HG03469 (cell line): ENCODE results near the gene CDCP1.

ENCODE experiments used
- ATAC-seq: cut with Tn5 transposase; IDR thresholded peaks from one replicate; pipeline ENCODE4 v1.9.1; 2021; ENCODE audit warnings: mild to moderate bottlenecking, moderate library complexity, moderate number of reproducible peaks; ENCODE audit not compliant: unreplicated experiment

The CDCP1 gene, protein sequence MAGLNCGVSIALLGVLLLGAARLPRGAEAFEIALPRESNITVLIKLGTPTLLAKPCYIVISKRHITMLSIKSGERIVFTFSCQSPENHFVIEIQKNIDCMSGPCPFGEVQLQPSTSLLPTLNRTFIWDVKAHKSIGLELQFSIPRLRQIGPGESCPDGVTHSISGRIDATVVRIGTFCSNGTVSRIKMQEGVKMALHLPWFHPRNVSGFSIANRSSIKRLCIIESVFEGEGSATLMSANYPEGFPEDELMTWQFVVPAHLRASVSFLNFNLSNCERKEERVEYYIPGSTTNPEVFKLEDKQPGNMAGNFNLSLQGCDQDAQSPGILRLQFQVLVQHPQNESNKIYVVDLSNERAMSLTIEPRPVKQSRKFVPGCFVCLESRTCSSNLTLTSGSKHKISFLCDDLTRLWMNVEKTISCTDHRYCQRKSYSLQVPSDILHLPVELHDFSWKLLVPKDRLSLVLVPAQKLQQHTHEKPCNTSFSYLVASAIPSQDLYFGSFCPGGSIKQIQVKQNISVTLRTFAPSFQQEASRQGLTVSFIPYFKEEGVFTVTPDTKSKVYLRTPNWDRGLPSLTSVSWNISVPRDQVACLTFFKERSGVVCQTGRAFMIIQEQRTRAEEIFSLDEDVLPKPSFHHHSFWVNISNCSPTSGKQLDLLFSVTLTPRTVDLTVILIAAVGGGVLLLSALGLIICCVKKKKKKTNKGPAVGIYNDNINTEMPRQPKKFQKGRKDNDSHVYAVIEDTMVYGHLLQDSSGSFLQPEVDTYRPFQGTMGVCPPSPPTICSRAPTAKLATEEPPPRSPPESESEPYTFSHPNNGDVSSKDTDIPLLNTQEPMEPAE

DNA sequence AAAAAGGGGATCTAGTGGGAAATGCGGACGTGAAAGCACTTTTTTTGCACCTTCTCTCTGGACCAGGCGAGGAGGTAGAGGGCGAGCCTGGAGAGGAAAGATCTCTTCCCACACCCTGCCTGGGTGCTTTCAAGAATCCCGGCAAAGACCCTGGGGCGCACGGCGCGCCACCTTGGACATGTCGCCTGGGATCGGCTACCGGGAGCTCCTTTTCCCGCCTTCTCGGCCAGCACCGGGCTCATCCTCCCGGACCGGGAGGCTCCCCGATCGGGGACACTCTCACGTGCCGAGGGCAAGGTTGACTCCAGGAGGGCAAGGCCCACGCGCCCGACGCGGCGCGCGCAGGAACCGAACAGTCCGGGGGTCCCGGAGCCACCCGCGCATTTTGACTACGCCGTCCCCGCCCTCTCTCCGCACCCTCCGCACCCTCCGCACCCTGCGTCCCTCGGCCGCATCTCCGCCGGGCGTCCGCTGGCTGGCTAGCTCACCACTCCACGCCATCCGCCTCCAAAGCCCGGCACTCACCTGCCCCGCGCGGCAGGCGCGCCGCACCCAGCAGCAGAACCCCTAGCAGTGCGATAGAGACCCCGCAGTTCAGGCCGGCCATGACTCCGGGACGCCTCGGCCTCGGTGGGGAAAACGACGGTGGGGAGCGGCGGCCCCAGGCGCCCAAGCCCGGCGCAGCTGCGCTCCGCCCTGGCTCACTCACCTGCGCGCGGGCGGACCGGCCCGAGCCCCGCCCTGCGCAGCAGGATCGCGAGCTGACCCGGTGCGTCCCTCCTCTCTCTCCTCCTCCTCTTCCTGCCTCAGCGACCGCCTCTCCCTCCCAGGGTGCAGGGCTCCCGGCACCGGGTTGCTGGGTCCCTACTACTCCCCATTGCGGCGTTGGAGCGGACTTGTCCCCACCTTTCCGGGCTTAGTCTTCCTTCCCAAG lies at the start of gene CDCP1:
Gene CDCP1, minus strand, starts transcription at position 698 of the 934 bp plus-strand sequence. Its CDS starts 91 bp downstream, at position 607.
- no peak for ATAC-seq

DNA sequence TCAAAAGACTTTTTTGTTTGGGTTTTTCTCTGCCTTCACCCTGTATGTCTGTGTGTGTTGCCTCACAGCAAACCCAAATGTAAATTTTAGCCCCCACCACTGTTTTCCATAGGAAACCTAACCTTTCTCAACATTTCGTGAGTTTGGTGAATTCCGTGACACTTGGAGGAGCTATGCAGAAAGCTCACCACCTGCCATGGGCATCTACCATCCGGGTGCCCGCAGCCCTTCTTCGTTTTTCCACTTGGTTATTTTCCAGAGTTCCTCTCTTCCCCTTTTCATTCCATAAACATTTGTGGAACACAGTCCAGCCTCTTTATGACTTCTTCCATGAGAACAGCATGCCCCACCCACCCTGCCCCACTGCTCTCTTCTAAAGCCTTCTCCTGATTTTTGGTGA lies 48.6 kb upstream of the CDCP1 start:
- no peak for ATAC-seq

DNA sequence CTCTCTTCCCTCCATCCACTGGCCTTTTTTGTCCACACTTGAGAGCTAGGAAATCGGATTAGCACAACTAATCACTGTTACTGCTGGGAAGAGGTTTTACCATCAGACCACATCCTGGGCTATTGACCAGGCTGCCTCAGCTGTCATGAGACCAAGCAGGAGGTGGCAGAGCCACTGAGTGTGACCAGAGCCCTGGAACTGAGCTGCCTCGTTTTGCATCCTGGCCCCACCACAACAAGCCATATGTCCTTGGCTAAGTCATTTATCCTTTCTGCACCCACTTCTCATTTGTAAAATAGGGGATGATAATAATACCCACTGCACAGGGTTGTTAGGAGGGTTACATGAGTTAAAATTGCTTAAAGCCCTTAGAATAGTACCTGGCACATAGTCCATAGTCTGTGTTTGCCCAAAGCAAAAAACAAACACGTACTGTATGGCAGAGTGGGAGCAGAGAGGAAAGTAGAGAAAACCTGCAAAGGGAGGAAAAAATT lies 45.8 kb upstream of the CDCP1 start:
- no peak for ATAC-seq

DNA sequence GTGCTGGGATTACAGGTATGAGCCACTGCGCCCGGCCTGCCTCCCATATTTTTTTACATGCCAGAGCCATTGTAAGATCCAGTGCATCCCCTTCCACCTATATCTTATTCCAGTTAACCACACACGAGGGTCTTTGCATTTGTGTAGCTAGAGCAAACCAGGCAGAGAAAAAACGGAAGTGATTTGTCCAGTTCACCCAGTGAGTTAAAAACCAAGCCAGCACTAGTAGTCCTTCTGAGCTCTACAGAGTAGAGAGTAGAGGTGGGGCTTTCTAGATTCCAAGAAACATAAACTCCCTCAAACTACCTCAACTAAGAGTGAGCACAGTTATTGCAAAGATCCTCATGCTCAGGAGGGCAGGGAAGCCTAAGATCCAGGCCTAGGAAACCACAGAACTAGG lies 45.2 kb upstream of the CDCP1 start:
- ATAC-seq = no peak

DNA sequence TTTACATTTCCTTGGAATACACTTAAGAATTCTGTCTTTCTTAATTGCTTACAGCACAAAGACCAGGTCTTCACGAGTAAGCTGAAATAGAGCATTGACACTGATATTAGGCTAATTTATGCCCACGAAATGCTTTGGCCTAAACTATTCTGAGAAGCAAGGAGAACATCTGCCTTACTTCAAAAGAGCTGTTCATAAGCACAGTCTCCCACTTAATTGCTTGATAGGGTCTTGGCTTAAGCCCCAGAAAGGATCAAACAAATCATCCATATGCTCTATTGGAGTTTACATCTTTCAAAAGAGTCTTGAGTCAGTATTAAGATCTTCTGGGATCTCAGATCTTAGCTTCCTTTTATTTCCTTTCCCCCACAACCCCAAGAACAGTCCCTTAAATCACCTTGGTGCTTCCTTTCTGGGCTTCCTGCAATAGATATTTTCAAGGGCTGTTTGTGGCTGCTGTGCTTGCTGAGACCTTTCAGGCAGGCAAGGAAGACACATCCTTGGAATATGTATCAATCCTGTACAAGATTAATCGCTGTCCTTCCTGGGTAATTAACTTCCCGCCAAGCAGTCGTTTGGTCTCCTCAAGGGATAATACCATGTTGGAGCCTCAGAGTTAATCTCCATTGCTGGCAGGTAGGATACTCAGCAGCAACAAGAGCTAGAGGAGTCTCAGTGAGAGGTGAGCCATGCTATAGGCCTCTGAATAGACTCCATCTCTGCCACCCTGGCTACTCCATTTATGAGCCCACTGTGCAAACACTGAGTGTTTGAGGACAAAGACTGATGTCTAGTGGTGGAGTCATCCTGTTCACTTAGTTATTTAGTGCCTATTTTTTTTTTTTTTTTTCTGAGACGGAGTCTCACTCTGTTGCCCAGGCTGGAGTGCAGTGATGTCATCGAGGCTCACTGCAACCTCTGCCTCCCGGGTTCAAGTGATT lies 42.8 kb upstream of the CDCP1 start:
- no peak for ATAC-seq

DNA sequence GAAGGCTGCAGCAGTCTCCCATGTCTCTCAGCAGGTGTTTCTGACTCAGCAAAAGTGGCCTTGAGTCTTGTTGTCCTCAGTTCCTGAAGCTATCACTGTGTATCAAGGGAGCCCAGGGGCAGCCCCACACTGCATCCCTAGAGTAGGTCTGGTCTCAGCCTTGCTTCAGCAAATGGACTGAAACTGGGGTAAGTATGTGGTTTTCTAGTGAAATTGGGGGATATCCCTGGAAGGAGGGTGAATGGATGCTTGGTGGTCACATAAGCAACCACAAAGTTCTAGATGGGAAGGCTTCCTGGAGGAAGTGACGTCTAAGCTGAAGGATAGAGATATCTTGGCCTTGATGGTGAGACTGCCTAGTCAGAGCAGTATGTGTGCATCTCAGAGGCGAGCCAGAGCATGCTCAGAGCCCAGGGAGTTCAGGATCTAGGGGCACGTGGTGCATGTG lies 41.5 kb upstream of the CDCP1 start:
- no peak for ATAC-seq

DNA sequence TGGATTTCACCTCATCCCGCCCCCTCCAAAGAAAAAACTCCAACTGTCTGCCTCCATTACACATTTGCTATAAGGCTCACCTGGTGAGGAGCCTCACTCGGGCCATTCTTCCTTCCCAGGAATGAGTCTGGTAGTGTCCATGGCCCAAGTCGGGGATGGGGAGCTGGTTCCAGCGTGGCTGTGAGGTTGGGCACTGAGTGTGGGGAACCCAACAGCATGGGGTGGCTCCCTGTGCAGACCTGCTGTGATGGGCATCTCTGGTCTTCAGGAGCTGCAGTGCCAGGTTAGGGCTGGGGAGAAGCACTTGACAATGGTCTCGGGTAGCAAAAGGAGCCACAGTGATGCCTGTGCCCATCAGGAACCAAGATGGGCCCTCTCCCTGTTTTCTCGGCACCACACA lies 40.7 kb upstream of the CDCP1 start:
- ATAC-seq = no peak

DNA sequence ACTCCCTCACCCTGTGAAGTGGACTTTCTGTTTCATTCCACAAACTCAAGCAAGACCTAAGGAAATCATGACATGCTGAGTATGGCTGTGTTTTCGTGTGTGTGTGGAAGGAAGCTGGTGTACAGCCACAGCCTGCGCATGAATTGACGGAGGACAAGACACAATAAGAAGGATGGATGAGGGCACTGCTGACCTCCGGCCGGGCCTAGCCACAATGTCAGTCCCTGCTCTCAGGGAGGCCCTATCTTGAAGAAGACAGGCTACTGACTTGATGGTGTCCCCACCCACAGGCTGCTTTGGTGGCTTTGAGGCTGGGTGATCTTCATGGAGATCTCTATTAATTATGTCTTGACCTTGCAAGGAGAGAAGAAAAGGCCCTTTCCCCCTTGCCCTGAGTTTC lies 39.3 kb upstream of the CDCP1 start:
- ATAC-seq = no peak

DNA sequence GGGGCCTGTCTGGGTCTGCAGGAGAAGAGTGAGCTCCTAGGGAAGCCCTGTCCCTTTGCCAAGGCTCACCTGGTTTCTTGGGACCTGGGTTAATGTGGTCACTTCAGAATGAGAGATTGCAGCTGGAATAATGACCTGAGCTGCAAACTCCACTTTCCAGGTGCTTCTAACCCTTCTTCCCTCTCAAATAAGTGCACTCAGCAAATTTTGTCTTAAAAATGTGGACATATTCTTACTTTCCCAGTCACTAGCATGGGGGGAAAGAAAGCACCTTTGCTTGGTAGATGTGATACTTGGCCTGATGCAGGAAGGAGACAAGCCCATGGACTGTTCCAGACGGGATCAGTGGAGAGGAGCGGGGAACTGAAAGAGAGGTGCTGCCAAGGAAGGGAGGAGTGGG lies 38.9 kb upstream of the CDCP1 start:
- no peak for ATAC-seq

DNA sequence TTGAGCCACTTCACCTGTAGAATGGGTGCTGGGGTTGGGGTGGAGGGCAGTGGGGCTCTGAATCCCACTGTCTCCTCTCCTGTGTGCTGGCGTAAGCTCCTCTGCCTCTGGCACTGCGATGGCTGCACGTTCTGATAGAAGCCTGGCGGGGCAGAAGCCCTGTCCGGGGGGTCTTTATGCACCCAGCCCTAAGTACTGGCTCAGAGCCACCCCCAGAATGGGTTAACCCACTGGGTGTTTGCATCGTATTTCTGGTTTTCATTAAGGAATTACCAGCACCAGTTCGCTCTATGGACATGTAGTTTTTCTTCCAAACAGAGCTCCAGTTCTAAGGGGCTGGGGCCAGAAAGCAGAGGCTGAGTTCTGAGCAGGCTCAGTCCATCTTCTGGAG lies 37.7 kb upstream of the CDCP1 start:
- ATAC-seq = no peak

DNA sequence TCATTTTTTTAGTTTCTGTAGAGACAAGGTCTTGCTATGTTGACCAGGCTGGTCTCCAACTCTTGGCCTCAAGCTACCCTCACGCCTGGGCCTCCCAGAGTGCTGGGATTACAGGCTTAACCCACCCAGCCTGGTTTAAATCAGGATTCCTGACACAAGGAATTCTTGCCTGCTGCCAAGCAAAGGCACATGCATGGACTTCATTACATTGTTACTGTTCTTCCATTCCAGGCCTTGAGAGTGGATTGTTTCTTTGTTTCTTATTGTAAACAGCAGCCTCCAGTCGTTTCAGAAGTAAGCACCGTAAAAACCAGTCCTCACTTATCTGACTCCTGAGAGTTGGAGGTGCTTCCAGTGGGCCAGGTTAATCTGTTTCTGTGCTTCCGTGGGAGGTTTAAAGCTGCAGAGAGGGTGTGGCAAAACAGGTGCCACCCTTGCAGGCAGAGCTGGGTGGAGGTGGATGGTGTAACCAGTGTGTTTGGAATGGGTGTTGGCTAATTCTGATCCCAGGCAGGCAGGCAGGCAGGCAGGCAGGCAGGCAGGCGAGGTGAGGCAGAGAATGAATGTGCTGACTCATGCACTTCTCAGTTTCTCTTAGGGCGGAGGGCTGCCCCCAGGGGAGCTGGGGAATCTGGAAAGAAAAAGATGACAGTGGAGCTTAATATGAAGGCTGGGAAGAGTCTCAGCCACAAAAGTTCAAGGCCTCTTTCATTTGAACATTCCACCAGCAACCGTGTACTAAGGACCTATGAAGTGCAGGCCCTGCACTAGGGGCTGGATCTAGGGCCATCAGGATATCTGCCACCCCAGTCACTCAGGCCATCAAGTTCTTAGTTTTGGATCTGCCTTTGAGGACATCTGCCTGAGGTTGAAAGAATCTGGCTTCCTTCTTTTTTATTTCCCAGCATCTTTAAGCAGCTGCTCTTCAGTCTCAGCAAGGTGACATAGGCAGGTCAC lies 37.0 kb upstream of the CDCP1 start:
- ATAC-seq = no peak

DNA sequence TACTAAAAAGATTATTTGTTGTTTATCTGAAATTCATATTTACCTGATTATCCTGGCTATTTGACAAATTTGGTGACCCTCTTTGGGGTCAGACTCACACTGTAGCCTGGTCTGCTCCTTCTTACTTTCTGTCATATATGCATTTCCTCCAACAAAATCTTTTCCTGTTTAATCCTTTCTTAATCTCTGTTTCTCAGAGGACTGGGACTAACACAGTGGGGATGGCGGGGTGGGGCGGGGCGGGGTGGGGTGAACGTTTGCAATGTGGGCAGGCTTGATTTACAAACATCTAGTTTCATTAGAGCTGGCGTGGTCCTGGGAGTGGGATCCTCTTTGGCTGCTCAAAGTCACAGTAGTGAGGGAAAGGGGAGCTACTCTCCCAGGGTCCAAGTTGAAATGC lies 35.3 kb upstream of the CDCP1 start:
- no peak for ATAC-seq

DNA sequence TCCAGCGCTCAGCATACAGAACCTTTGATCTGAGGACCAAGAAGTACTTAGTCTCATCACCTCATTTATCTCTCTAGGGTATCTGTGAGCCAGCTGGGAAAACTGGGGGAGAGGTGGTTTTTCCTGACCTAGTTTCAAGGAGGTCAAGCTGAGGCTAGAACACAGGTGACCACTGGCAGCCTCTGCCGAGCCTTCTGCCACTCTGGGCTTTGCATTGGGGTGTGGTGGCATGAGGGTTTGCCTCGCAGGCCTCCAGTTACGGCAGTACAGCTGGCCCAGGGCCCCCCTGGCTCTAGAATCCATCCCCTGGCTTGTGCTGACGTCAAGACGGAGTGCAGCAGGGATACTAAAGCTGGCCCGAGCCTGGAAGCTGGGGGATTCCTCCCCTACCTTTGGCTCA lies 34.7 kb upstream of the CDCP1 start:
- ATAC-seq = no peak

DNA sequence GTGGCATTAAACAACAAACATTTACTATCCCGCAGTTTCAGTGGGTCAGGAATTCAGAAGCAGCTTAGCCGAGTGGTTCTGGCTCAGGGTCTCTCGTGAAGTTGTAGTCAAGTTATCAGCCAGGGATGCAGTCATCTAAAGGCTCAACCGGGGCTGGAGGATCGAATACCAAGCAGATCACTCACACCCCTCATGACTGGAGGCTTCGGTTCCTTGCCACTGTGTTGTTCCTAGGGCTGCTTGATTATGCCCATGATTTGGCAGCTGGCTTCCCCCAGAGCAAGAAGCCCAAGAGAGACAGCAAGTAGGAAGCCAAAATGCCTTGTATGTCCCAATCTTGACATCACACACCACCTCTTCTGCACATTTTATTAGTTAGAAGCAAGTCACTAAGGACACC lies 33.9 kb upstream of the CDCP1 start:
- no peak for ATAC-seq

DNA sequence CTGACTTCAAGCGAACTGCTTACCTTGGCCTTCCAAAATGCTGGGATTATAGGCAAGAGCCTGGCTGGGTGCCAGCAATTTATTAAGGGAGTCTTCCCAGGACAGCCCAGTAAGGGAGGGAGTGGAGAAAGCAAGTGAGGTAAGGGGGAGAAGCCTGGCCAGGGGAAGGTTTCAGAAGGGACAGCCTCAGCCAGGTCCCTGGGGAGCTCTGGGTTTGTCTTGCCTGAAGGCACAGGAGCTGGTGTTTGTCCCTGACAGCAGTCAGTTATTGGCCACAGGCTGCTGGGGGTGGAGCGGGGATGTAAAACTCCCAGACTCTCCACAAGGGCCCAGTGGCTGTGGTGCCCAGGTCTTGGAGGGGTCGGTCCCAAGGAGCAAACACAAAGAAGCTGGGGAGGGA lies 33.0 kb upstream of the CDCP1 start:
- no peak for ATAC-seq

DNA sequence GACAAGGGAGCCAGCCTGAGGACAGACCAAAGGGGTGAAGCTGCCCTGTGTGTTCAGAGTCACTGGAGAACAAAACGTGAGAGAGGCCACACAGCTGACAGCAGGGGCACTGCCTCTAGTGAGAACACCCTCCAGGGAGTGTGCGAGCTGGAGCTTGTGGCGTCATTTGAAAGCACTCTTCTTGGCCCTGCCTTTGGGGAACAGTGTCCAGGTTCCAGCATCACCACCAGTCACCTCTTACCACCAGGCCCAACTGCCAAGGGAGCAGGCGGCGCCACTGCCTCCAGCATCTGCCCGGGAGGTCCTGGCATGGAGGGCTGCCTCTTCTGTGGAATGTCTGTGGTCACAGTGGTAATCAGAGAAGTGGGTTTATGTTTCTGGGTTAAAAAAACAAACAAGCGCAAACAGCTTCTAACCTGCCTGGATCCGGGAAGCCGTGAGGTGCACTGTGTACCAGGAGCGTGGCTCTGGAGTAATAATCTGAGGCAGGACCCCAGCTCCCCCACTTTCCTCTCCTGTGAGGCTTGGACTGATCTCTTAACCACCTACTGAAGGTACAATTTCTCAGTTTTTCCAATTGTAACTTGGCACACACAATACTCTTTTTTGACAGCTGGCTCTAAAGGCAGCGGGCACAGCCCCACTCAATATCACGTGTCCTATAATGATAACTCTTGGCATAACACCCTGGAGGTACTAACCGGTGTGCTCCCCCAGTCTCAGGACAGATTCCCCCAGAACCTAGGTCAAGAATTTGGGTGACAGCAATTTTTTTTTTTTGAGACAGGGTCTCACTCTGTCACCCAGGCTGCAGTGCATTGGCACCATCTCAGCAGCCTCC lies 32.2 kb upstream of the CDCP1 start:
- no peak for ATAC-seq

DNA sequence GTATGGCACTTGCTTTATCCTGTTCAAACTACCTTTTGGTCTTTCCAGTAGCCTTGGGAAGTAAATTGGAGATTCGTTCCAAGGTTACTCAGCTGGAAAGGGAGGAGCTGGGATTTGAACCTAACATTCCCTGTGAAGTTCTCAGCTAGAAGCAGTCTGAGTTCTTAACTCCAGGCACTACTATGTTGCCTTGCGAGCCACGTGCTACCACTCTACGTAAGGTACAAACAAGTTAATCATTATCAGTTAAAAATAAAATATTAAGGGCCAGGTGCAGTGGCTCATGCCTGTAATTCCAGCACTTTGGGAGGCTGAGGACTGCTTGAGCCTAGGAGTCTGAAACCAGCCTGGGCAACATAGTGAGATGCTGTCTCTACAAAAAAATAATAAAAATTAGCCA lies 30.7 kb upstream of the CDCP1 start:
- ATAC-seq = no peak

DNA sequence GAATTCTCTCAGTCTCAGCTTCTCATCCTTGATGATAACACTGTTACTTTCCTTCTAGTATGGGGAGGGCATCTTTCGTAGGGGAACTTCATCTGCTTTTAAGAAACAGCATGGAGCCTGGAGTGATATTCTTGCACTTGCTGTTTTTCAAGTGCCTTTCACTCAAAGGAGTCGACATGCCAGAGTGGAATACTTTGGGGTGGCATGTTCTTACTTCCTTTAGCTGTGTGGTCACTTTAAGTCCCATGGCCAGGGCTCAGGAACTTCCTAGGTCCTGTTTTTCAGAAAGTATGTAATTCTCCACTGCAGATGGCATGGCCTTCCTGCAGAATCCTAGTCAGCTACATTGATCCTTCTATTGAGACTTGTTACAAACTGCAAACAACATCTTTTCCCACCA lies 28.1 kb upstream of the CDCP1 start:
- ATAC-seq = no peak
